HL-60 (cell line): ENCODE results near the gene LIX1.

Experiments used
- CTCF ChIP-seq: IDR thresholded peaks from one replicate; pipeline ENCODE4 v1.5.1; 2011; ENCODE audit warnings: low read length, control low read depth, inconsistent platforms; ENCODE audit not compliant: insufficient read depth
- GABPA ChIP-seq: IDR thresholded peaks from 2 replicates; pipeline ENCODE4 v1.6.1; 2012; ENCODE audit warnings: low read depth

- TF ChIP-seq CTCF: no peak
- TF ChIP-seq GABPA: no peak
Measured at GRCh38 chr5:97089149-97089801, 53.1 kb downstream of the LIX1 start.
